Endothelial cell of umbilical vein (primary cell): Measurements from ENCODE around the gene TCEAL5. TPM values are rescaled to one million over a fixed set of nuclear protein-coding genes. Genes with fewer than 3 reads are reported as not detected.

Experiments
- BruUV-seq: library from RNA; stranded (reverse); fragments of 400-500 nt; replicated peaks from 2 replicates; lab custom pipeline; 2021; lab: Mats Ljungman, UMichigan
- CTCF ChIA-PET: fragments of 300-600, 350-600 bp; sonication (Branson Sonifier 250); formaldehyde crosslinking; loops from one replicate; lab custom pipeline; 2021; ENCODE audit warnings: antibody characterized with exemption, inconsistent platforms; lab: Charles Lee
- POLR2A ChIA-PET: fragments of 300-600, 350-600 bp; sonication (Branson Sonifier 250); formaldehyde crosslinking; loops from one replicate; lab custom pipeline; 2021; ENCODE audit warnings: antibody characterized with exemption, inconsistent platforms; lab: Charles Lee
- DNase-seq: peaks from one replicate; pipeline ENCODE4 v3.0.0-alpha.2; 2011; ENCODE audit warnings: low read depth, low spot score
- FAIRE-seq: peaks from 2 replicates; lab custom pipeline; 2011; peaks lifted over from hg19 to GRCh38; lab: Jason Lieb, UNC
- H2AFZ ChIP-seq: 2 replicates; pipeline ENCODE4 v1.6.0; 2012; ENCODE audit warnings: low read depth, low read length, control low read depth, inconsistent platforms
- H3K27ac ChIP-seq: 2 replicates; pipeline ENCODE4 v1.5.1; 2011; ENCODE audit warnings: low read depth, mild to moderate bottlenecking, control low read depth, low read length, moderate library complexity; ENCODE audit not compliant: insufficient read depth
- H3K27me3 ChIP-seq, 2 experiments: 2 replicates each; pipeline versions ENCODE4 v1.6.0 to v1.6.1; 2011; ENCODE audit warnings: low read length in 2 of 2, mixed read lengths in 1 of 2; ENCODE audit not compliant: control insufficient read depth in 2 of 2, insufficient read depth in 2 of 2
- H3K36me3 ChIP-seq, 2 experiments: 2 replicates in 1 of 2; 3 replicates in 1 of 2; pipeline ENCODE4 v1.5.1; 2011; ENCODE audit warnings: low read length in 2 of 2, mild to moderate bottlenecking in 1 of 2, moderate library complexity in 1 of 2; ENCODE audit not compliant: control insufficient read depth in 2 of 2, insufficient read depth in 2 of 2; ENCODE audit errors: extremely low read depth in 1 of 2
- H3K4me1 ChIP-seq: 3 replicates; pipeline ENCODE4 v1.5.1; 2011; ENCODE audit warnings: mild to moderate bottlenecking, low read length; ENCODE audit not compliant: control insufficient read depth, insufficient read depth; ENCODE audit errors: extremely low read depth
- H3K4me2 ChIP-seq: 2 replicates; pipeline ENCODE4 v1.6.1; 2011; ENCODE audit warnings: low read length, control low read depth, mixed read lengths; ENCODE audit not compliant: insufficient read depth
- H3K4me3 ChIP-seq, 3 experiments: fragments of 200-600 bp in 1 of 3; sonication (generic), shearing (Covaris generic) in 1 of 3; replicated peaks in 1 of 3; 2 replicates each; pipeline ENCODE4 v1.5.1; 2011 to 2016; ENCODE audit warnings: control low read depth in 3 of 3, low read length in 3 of 3, mild to moderate bottlenecking in 2 of 3, inconsistent platforms in 1 of 3, low read depth in 1 of 3, moderate library complexity in 1 of 3; ENCODE audit not compliant: insufficient read depth in 1 of 3
- H3K79me2 ChIP-seq: 2 replicates; pipeline ENCODE4 v1.6.0; 2012; ENCODE audit warnings: low read length, inconsistent platforms; ENCODE audit not compliant: control insufficient read depth, insufficient read depth
- H3K9ac ChIP-seq: replicated peaks from 2 replicates; pipeline ENCODE3; 2011; ENCODE audit warnings: low read length, control low read depth; ENCODE audit not compliant: insufficient read depth; ENCODE audit errors: extremely low read depth
- H3K9me1 ChIP-seq: replicated peaks from 3 replicates; pipeline ENCODE4 v1.6.0; 2011; ENCODE audit warnings: mild to moderate bottlenecking, low read length; ENCODE audit not compliant: control insufficient read depth, insufficient read depth; ENCODE audit errors: extremely low read depth
- H3K9me3 ChIP-seq: replicated peaks from 2 replicates; pipeline ENCODE4 v1.5.1; 2012; ENCODE audit warnings: low read length, inconsistent platforms; ENCODE audit not compliant: control insufficient read depth, insufficient read depth
- H4K20me1 ChIP-seq: replicated peaks from 2 replicates; pipeline ENCODE3; 2011; ENCODE audit warnings: mild to moderate bottlenecking, low read length; ENCODE audit not compliant: control insufficient read depth, insufficient read depth; ENCODE audit errors: extremely low read depth
- CTCF ChIP-seq, 2 donors: IDR thresholded peaks; 1 replicate in 1 of 2; 2 replicates in 1 of 2; pipeline ENCODE4 v1.5.1; 2011; ENCODE audit warnings: low read length in 2 of 2, mild to moderate bottlenecking in 2 of 2, moderate library complexity in 2 of 2, control low read depth in 1 of 2, inconsistent platforms in 1 of 2, low read depth in 1 of 2; ENCODE audit not compliant: insufficient read depth in 1 of 2; ENCODE audit errors: extremely low read depth in 1 of 2
- EZH2 ChIP-seq: IDR thresholded peaks from 2 replicates; pipeline ENCODE4 v1.6.1; 2012; ENCODE audit warnings: borderline replicate concordance, low read depth, mild to moderate bottlenecking, moderate library complexity, low read length, inconsistent platforms; ENCODE audit not compliant: severe bottlenecking
- GATA2 ChIP-seq: IDR thresholded peaks from 2 replicates; pipeline ENCODE4 v1.7.0; 2011; ENCODE audit warnings: low read depth, mild to moderate bottlenecking, moderate library complexity, mixed read lengths, low read length; ENCODE audit not compliant: insufficient read length, insufficient read depth
- MYC ChIP-seq: IDR thresholded peaks from one replicate; pipeline ENCODE4 v1.6.1; 2011; ENCODE audit warnings: mild to moderate bottlenecking, low read depth, low read length
- POLR2A ChIP-seq: IDR thresholded peaks from 2 replicates; pipeline ENCODE4 v1.6.1; 2012; ENCODE audit warnings: low read depth, mild to moderate bottlenecking, control low read depth, low read length
- POLR2AphosphoS5 ChIP-seq: IDR thresholded peaks from 2 replicates; pipeline ENCODE4 v1.6.1; 2012; ENCODE audit warnings: low read depth, mild to moderate bottlenecking, control low read depth, low read length, moderate library complexity; ENCODE audit not compliant: insufficient read depth
- dilution Hi-C: fragments of 300-500 bp; cut with MboI; formaldehyde crosslinking; loops from one replicate; pipeline ENCODE4 v1.15.0; 2019; ENCODE audit warnings: low sequenced_read_pairs; ENCODE audit not compliant: extremely low pct_ligation_motif_present
- intact Hi-C: fragments of 100-400 bp; cut with micrococcal nuclease; formaldehyde crosslinking; loops from one replicate; pipeline ENCODE4 v1.10.0; 2022
- polyA plus RNA-seq, 4 experiments: library from polyadenylated mRNA; depleted of rRNA in 3 of 4; stranded (reverse) in 3 of 4; unstranded in 1 of 4; fragments of >200 nt; gene quantifications; 2 replicates each; pipeline versions ENCODE4 v1.2.1 to v1.2.3, GENCODE V29; 2011 to 2012; ENCODE audit warnings: missing spikeins in 1 of 4
- total RNA-seq: library from RNA; stranded (reverse); gene quantifications from 2 replicates; pipeline ENCODE4 v1.2.3, GENCODE V29; 2021
- TF ChIP-seq, protein P1 (sequence below): IDR thresholded peaks from 2 replicates; pipeline ENCODE4 v1.6.1; 2011; ENCODE audit not compliant: insufficient read depth, insufficient read length

The TCEAL5 gene
- total and polyA plus RNA-seq, 2 donors (not counting 3 experiments of a cell fraction or from before 2014, with no cell fraction given) = not detected

GRCh38 chrX:103240155-103240554 is 36.4 kb downstream of the TCEAL5 start:
- H3K9ac ChIP-seq = no peak overlapping the region
- H3K27me3 ChIP-seq = no peaks in the 10 kb centered on the region
- dilution Hi-C loops = no loop called here
- intact Hi-C loops = no loop called here
- no peaks in the 10 kb centered on the region for H3K9me3 ChIP-seq
- no peak overlapping the region for H3K4me3 ChIP-seq
- H3K79me2 ChIP-seq = no peaks in the 10 kb centered on the region
- no peak overlapping the region for H3K4me2 ChIP-seq
- no peak for TF ChIP-seq POLR2A
- TF ChIP-seq MYC = no peak
- TF ChIP-seq, protein P1, sequence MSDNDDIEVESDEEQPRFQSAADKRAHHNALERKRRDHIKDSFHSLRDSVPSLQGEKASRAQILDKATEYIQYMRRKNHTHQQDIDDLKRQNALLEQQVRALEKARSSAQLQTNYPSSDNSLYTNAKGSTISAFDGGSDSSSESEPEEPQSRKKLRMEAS = no peak
- TF ChIP-seq CTCF (IDR thresholded peaks at IDR 0.05; ENCODE audit: extremely low read depth in 1 of 2, insufficient read depth in 1 of 2, low read depth in 1 of 2, low read length in 2 of 2) = no peak
- TF ChIP-seq EZH2 = no peak
- TF ChIP-seq POLR2AphosphoS5 = no peak
- no peak for TF ChIP-seq GATA2
- ChIA-PET CTCF (no interaction called here), POLR2A (no interaction called here)
- no peaks in the 10 kb centered on the region for H3K36me3 ChIP-seq
- DNase-seq (no peak), FAIRE-seq (no peak)
- H3K27ac ChIP-seq = no peak overlapping the region
- H2AFZ ChIP-seq = no peak overlapping the region
- no peaks in the 10 kb centered on the region for H4K20me1 ChIP-seq
- no TSS peak for BruUV-seq
- no peaks in the 10 kb centered on the region for H3K9me1 ChIP-seq
- no peaks in the 10 kb centered on the region for H3K4me1 ChIP-seq
